Adrenal gland (tissue), 5 donors: ENCODE measurements around the gene JAKMIP2.

ENCODE experiments used
- POLR2A ChIP-seq, 2 donors: fragments of 450-650 bp; IDR thresholded peaks; one replicate each; pipeline ENCODE4 v1.6.1; 2017; ENCODE audit warnings: antibody characterized with exemption in 2 of 2, mild to moderate bottlenecking in 2 of 2, moderate library complexity in 1 of 2
- TF ChIP-seq, protein P1 (sequence below), 6 experiments: fragments of 450-650 bp in 4 of 6; fragments of 200-600 bp in 2 of 6; sonication (generic) in 1 of 6; IDR thresholded peaks; 1 replicate in 5 of 6; 2 replicates in 1 of 6; pipeline versions ENCODE4 v1.5.1 to v1.8.0; 2016 to 2021; ENCODE audit warnings: antibody characterized with exemption in 6 of 6, mild to moderate bottlenecking in 2 of 6, moderate library complexity in 1 of 6
- donor health status: DM: no; HTN: no; CAD: no.

DNA sequence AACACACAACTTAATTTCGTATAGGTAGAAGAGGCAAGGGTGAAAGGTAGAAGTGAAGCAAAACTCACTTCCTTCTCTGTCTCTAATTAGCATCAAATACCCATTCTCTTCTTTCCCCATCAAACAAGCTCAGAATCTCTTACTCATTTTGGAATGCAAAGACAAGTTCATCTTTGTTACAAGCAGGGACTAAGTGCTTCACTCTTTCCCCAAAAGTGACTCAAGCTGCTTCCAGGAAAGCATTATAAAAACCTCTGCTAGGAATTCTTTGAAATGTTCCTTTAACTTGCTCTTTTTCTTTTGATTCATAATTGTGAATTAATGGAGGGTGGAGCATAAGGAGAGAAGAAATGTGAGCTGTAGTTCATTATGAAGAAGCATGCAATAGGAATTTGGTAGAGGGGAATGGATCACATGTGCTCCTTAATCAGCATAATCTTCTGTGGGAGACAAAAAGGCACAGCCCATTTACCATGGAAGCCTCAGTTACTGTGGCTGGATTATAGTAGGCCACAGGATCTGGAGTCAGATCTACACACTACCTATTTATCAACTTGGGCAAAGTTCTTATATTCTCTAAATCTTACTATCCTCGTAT, 163.1 kb downstream of the JAKMIP2 start:
- TF ChIP-seq, protein P1, sequence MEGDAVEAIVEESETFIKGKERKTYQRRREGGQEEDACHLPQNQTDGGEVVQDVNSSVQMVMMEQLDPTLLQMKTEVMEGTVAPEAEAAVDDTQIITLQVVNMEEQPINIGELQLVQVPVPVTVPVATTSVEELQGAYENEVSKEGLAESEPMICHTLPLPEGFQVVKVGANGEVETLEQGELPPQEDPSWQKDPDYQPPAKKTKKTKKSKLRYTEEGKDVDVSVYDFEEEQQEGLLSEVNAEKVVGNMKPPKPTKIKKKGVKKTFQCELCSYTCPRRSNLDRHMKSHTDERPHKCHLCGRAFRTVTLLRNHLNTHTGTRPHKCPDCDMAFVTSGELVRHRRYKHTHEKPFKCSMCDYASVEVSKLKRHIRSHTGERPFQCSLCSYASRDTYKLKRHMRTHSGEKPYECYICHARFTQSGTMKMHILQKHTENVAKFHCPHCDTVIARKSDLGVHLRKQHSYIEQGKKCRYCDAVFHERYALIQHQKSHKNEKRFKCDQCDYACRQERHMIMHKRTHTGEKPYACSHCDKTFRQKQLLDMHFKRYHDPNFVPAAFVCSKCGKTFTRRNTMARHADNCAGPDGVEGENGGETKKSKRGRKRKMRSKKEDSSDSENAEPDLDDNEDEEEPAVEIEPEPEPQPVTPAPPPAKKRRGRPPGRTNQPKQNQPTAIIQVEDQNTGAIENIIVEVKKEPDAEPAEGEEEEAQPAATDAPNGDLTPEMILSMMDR (IDR thresholded peaks at IDR 0.05): no peak
- TF ChIP-seq POLR2A (IDR thresholded peaks at IDR 0.05): no peak
